Neutrophil (primary cell): ENCODE data around the gene SOCS6.

Experiments used
- H3K27ac ChIP-seq: fragments of 200-600 bp; sonication (generic); 2 replicates; pipeline ENCODE4 v1.5.1; 2016; ENCODE audit warnings: mild to moderate bottlenecking, moderate library complexity
- H3K27me3 ChIP-seq: fragments of 200-600 bp; sonication (generic); 2 replicates; pipeline ENCODE4 v1.6.0; 2016; ENCODE audit warnings: mild to moderate bottlenecking
- H3K36me3 ChIP-seq: fragments of 200-600 bp; sonication (generic); 2 replicates; pipeline ENCODE4 v1.5.1; 2017
- H3K4me1 ChIP-seq, 2 experiments: fragments of 200-600 bp in 1 of 2; sonication (generic) in 1 of 2; 1 replicate in 1 of 2; 2 replicates in 1 of 2; pipeline versions ENCODE4 v1.5.1 to v1.6.1; 2013 to 2016; ENCODE audit warnings: low read depth in 1 of 2, low read length in 1 of 2, mild to moderate bottlenecking in 1 of 2, moderate library complexity in 1 of 2; ENCODE audit not compliant: control insufficient read depth in 1 of 2, insufficient read depth in 1 of 2
- H3K4me3 ChIP-seq, 2 experiments: fragments of 200-600 bp in 1 of 2; sonication (generic) in 1 of 2; 1 replicate in 1 of 2; 2 replicates in 1 of 2; pipeline ENCODE4 v1.5.1; 2013 to 2016; ENCODE audit warnings: low read depth in 1 of 2, low read length in 1 of 2, mild to moderate bottlenecking in 1 of 2, moderate library complexity in 1 of 2
- H3K9me3 ChIP-seq: fragments of 200-600 bp; sonication (generic); 2 replicates; pipeline ENCODE4 v1.5.1; 2016
- CTCF ChIP-seq: fragments of 200-600 bp; sonication (generic); IDR thresholded peaks from 2 replicates; pipeline ENCODE4 v1.5.1; 2016; ENCODE audit warnings: antibody characterized with exemption

SOCS6 gene

GRCh38 chr18:70371908-70372307 lies 83.1 kb downstream of the SOCS6 start:
- TF ChIP-seq CTCF, result no peak
- no peaks in the 10 kb centered on the region for H3K36me3 ChIP-seq
- no peaks in the 10 kb centered on the region for H3K27me3 ChIP-seq
- no peak overlapping the region for H3K4me3 ChIP-seq
- H3K27ac ChIP-seq, result no peak overlapping the region
- H3K9me3 ChIP-seq, result no peaks in the 10 kb centered on the region
- H3K4me1 ChIP-seq, result no peaks in the 10 kb centered on the region

- no peak for TF ChIP-seq CTCF
- H3K27me3 ChIP-seq, result no peaks in the 10 kb centered on the region
- H3K27ac ChIP-seq, result no peak overlapping the region
- no peaks in the 10 kb centered on the region for H3K4me1 ChIP-seq
- H3K9me3 ChIP-seq, result no peaks in the 10 kb centered on the region
- H3K4me3 ChIP-seq, result no peak overlapping the region
- no peaks in the 10 kb centered on the region for H3K36me3 ChIP-seq
Measured at GRCh38 chr18:70372450-70373041, 83.7 kb downstream of the SOCS6 start.

GRCh38 chr18:70373042-70373519 lies 84.2 kb downstream of the SOCS6 start:
- no peaks in the 10 kb centered on the region for H3K4me1 ChIP-seq
- H3K27ac ChIP-seq, result no peak overlapping the region
- no peak for TF ChIP-seq CTCF
- H3K27me3 ChIP-seq, result no peaks in the 10 kb centered on the region
- H3K4me3 ChIP-seq, result no peak overlapping the region
- no peaks in the 10 kb centered on the region for H3K9me3 ChIP-seq
- H3K36me3 ChIP-seq, result no peaks in the 10 kb centered on the region

- Histone ChIP-seq H3K27me3 (no peaks in the 10 kb centered on the region), H3K9me3 (no peaks in the 10 kb centered on the region), H3K27ac (no peak overlapping the region), H3K4me3 (no peak overlapping the region), H3K36me3 (no peaks in the 10 kb centered on the region), H3K4me1 (no peaks in the 10 kb centered on the region)
- TF ChIP-seq CTCF, result no peak
Measured at GRCh38 chr18:70374154-70374553, 85.3 kb downstream of the SOCS6 start.

- H3K9me3 ChIP-seq, result no peaks in the 10 kb centered on the region
Measured at GRCh38 chr18:70376137-70376913, 87.5 kb downstream of the SOCS6 start.

More at GRCh38 chr18:70376137-70376913, 87.5 kb downstream of the SOCS6 start:
- H3K36me3 ChIP-seq, result no peaks in the 10 kb centered on the region
- no peaks in the 10 kb centered on the region for H3K27me3 ChIP-seq
- no peaks in the 10 kb centered on the region for H3K4me1 ChIP-seq
- no peak overlapping the region for H3K27ac ChIP-seq
- no peak for TF ChIP-seq CTCF
- H3K4me3 ChIP-seq, result no peak overlapping the region
